Central memory CD8-positive, alpha-beta T cell (primary cell): ENCODE results near the gene MCCD1.

ENCODE experiments used
- ATAC-seq: fragments of 150-1000 bp; cut with Tn5 transposase; replicated peaks from 2 replicates; pipeline ENCODE4 v1.10.0; 2022; ENCODE audit warnings: mild to moderate bottlenecking, moderate FRiP score, moderate number of reproducible peaks; ENCODE audit not compliant: poor library complexity, severe bottlenecking; ENCODE audit errors: extremely low read depth
- DNase-seq, 2 donors: peaks; one replicate each; pipeline ENCODE4 v3.0.0; 2021; ENCODE audit warnings: low spot score in 2 of 2
- H3K27ac Mint-ChIP-seq: one replicate; pipeline ENCODE4 v1.8.0; 2022; ENCODE audit warnings: low read depth, mild to moderate bottlenecking, moderate library complexity, mixed read lengths
- H3K27me3 Mint-ChIP-seq: one replicate; pipeline ENCODE4 v1.8.0; 2022; ENCODE audit warnings: mixed read lengths
- H3K36me3 Mint-ChIP-seq: one replicate; pipeline ENCODE4 v1.8.0; 2022; ENCODE audit warnings: mild to moderate bottlenecking, moderate library complexity, mixed read lengths; ENCODE audit not compliant: insufficient read depth
- H3K4me1 Mint-ChIP-seq: one replicate; pipeline ENCODE4 v1.8.0; 2022; ENCODE audit warnings: mixed read lengths
- H3K4me3 Mint-ChIP-seq: one replicate; pipeline ENCODE4 v1.8.0; 2022; ENCODE audit warnings: mild to moderate bottlenecking, moderate library complexity, mixed read lengths
- H3K9me3 Mint-ChIP-seq: one replicate; pipeline ENCODE4 v1.8.0; 2022; ENCODE audit warnings: mixed read lengths

MCCD1 gene

DNA sequence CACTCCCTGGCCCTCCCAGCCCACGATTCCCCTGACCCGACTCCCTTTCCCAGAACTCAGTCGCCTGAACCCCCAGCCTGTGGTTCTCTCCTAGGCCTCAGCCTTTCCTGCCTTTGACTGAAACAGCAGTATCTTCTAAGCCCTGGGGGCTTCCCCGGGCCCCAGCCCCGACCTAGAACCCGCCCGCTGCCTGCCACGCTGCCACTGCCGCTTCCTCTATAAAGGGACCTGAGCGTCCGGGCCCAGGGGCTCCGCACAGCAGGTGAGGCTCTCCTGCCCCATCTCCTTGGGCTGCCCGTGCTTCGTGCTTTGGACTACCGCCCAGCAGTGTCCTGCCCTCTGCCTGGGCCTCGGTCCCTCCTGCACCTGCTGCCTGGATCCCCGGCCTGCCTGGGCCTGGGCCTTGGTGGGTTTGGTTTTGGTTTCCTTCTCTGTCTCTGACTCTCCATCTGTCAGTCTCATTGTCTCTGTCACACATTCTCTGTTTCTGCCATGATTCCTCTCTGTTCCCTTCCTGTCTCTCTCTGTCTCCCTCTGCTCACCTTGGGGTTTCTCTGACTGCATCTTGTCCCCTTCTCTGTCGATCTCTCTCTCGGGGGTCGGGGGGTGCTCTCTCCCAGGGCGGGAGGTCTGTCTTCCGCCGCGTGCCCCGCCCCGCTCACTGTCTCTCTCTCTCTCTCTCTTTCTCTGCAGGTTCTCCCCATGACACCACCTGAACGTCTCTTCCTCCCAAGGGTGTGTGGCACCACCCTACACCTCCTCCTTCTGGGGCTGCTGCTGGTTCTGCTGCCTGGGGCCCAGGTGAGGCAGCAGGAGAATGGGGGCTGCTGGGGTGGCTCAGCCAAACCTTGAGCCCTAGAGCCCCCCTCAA lies 43.5 kb downstream of the MCCD1 start, which contains the start of gene LTA:
LTA (plus strand) TSS at position 249 of the 871 bp plus-strand sequence; CDS start at position 703, 454 bp downstream.
- peak in 1 of 2 donors; percentile 70 for DNase-seq
- Mint-ChIP-seq H3K36me3 (peaks cover 44% of the 10 kb centered on the region), H3K4me1 (peaks cover 93% of the 10 kb centered on the region), H3K27me3 (no peaks in the 10 kb centered on the region), H3K4me3 (peak within 1 kb of the TSS; percentile 91), H3K27ac (peak within 1 kb of the TSS; percentile 99), H3K9me3 (no peaks in the 10 kb centered on the region)
- ATAC-seq, result peak; percentile 55

GRCh38 chr6:31573239-31574105 lies 44.7 kb downstream of the MCCD1 start:
- Mint-ChIP-seq H3K27me3 (no peaks in the 10 kb centered on the region), H3K36me3 (peaks cover 41% of the 10 kb centered on the region), H3K9me3 (no peaks in the 10 kb centered on the region), H3K27ac (peak overlapping the region; percentile 99), H3K4me3 (peak overlapping the region; percentile 91), H3K4me1 (peaks cover 89% of the 10 kb centered on the region)
- no peak for DNase-seq
- ATAC-seq, result no peak

GRCh38 chr6:31574106-31575061 lies 45.6 kb downstream of the MCCD1 start:
- H3K4me3 Mint-ChIP-seq, result peak overlapping the region; percentile 91
- H3K27ac Mint-ChIP-seq, result peak overlapping the region; percentile 99
- H3K9me3 Mint-ChIP-seq, result no peaks in the 10 kb centered on the region
- no peak for DNase-seq
- no peak for ATAC-seq
- no peaks in the 10 kb centered on the region for H3K27me3 Mint-ChIP-seq
- peaks cover 89% of the 10 kb centered on the region for H3K4me1 Mint-ChIP-seq
- H3K36me3 Mint-ChIP-seq, result peaks cover 42% of the 10 kb centered on the region

- ATAC-seq (no peak), DNase-seq (peak in 1 of 2 donors; percentile 48)
- Mint-ChIP-seq H3K27me3 (no peaks in the 10 kb centered on the region), H3K4me3 (peak within 1 kb of the TSS; percentile 91), H3K9me3 (no peaks in the 10 kb centered on the region), H3K36me3 (peaks cover 43% of the 10 kb centered on the region), H3K27ac (peak within 1 kb of the TSS; percentile 99), H3K4me1 (peaks cover 93% of the 10 kb centered on the region)
Observed at GRCh38 chr6:31575335-31575901, 46.7 kb downstream of the MCCD1 start, which contains the start of gene TNF. Gene TNF (plus strand): TSS chr6:31575565. CDS start chr6:31575742, 177 bp downstream.

GRCh38 chr6:31575952-31576685 lies 47.4 kb downstream of the MCCD1 start:
- H3K36me3 Mint-ChIP-seq, result peaks cover 46% of the 10 kb centered on the region
- peaks cover 94% of the 10 kb centered on the region for H3K4me1 Mint-ChIP-seq
- H3K27ac Mint-ChIP-seq, result peak overlapping the region; percentile 99
- H3K9me3 Mint-ChIP-seq, result no peaks in the 10 kb centered on the region
- ATAC-seq, result no peak
- no peak for DNase-seq
- H3K27me3 Mint-ChIP-seq, result no peaks in the 10 kb centered on the region
- H3K4me3 Mint-ChIP-seq, result peak overlapping the region; percentile 91

- DNase-seq, result peak in 1 of 2 donors; percentile 34
- peaks cover 94% of the 10 kb centered on the region for H3K4me1 Mint-ChIP-seq
Observed at GRCh38 chr6:31576897-31577578, 48.3 kb downstream of the MCCD1 start.

GRCh38 chr6:31577579-31577966 lies 48.8 kb downstream of the MCCD1 start:
- ATAC-seq, result no peak
- Mint-ChIP-seq H3K4me3 (peak overlapping the region; percentile 91), H3K36me3 (peaks cover 44% of the 10 kb centered on the region), H3K9me3 (no peaks in the 10 kb centered on the region), H3K27me3 (no peaks in the 10 kb centered on the region), H3K27ac (peak overlapping the region; percentile 99), H3K4me1 (peaks cover 94% of the 10 kb centered on the region)
- DNase-seq, result no peak

More at GRCh38 chr6:31576897-31577578, 48.3 kb downstream of the MCCD1 start:
- Mint-ChIP-seq H3K9me3 (no peaks in the 10 kb centered on the region), H3K27me3 (no peaks in the 10 kb centered on the region), H3K36me3 (peaks cover 49% of the 10 kb centered on the region), H3K4me3 (peak overlapping the region; percentile 91), H3K27ac (peak overlapping the region; percentile 99)
- peak; percentile 10 for ATAC-seq

- H3K4me1 Mint-ChIP-seq, result peaks cover 92% of the 10 kb centered on the region
- no peaks in the 10 kb centered on the region for H3K27me3 Mint-ChIP-seq
- peak overlapping the region; percentile 91 for H3K4me3 Mint-ChIP-seq
- H3K36me3 Mint-ChIP-seq, result peaks cover 38% of the 10 kb centered on the region
- H3K9me3 Mint-ChIP-seq, result no peaks in the 10 kb centered on the region
- H3K27ac Mint-ChIP-seq, result peak overlapping the region; percentile 97
- ATAC-seq (no peak), DNase-seq (no peak)
Observed at GRCh38 chr6:31578184-31579118, 49.7 kb downstream of the MCCD1 start.

- no peaks in the 10 kb centered on the region for H3K27me3 Mint-ChIP-seq
- peak overlapping the region; percentile 91 for H3K4me3 Mint-ChIP-seq
- no peaks in the 10 kb centered on the region for H3K9me3 Mint-ChIP-seq
- ATAC-seq (no peak), DNase-seq (no peak)
- H3K36me3 Mint-ChIP-seq, result peaks cover 38% of the 10 kb centered on the region
- H3K4me1 Mint-ChIP-seq, result peaks cover 85% of the 10 kb centered on the region
- peak overlapping the region; percentile 97 for H3K27ac Mint-ChIP-seq
Observed at GRCh38 chr6:31579119-31579505, 50.4 kb downstream of the MCCD1 start.
